T-cell (primary cell): Measurements from ENCODE around the gene DMKN. TPM values are rescaled to one million over a fixed set of nuclear protein-coding genes. Genes with fewer than 3 reads are reported as not detected.

Experiments used
- ATAC-seq, 4 experiments: fragments of 200-7000 bp in 3 of 4; fragments of 150-1000 bp in 1 of 4; cut with Tn5 transposase; replicated peaks in 1 of 4; 1 replicate in 3 of 4; 2 replicates in 1 of 4; pipeline ENCODE4 v1.10.0; 2021; ENCODE audit warnings: moderate library complexity in 3 of 4, mild to moderate bottlenecking in 2 of 4, moderate number of reproducible peaks in 1 of 4
- CTCF ChIA-PET, 2 donors: fragments of 300-600 bp; sonication (Branson Sonifier 250); formaldehyde crosslinking; loops; one replicate each; lab custom pipeline; 2022; ENCODE audit warnings: antibody characterized with exemption in 2 of 2; lab: Charles Lee
- POLR2A ChIA-PET, 2 donors: fragments of 300-600 bp; sonication (Branson Sonifier 250); formaldehyde crosslinking; loops; one replicate each; lab custom pipeline; 2022; ENCODE audit warnings: antibody characterized with exemption in 2 of 2; lab: Charles Lee
- DNase-seq, 35 experiments: peaks; one replicate each; pipeline versions ENCODE4 v3.0.0 to v3.0.0-alpha.2; 2013 to 2023
- H3K27ac ChIP-seq: one replicate; pipeline ENCODE4 v1.5.1; 2013; ENCODE audit warnings: low read length
- H3K27me3 ChIP-seq, 2 experiments: replicated peaks in 1 of 2; 1 replicate in 1 of 2; 2 replicates in 1 of 2; pipeline versions ENCODE4 v1.6.1 to v1.7.0; 2013; ENCODE audit warnings: low read length in 1 of 2, mixed read lengths in 1 of 2; ENCODE audit not compliant: control insufficient read depth in 2 of 2, insufficient read depth in 2 of 2; ENCODE audit errors: extremely low read depth in 1 of 2
- H3K36me3 ChIP-seq, 2 donors: 1 replicate in 1 of 2; 2 replicates in 1 of 2; pipeline versions ENCODE4 v1.6.1 to v1.7.0; 2013; ENCODE audit warnings: low read length in 1 of 2; ENCODE audit not compliant: control insufficient read depth in 2 of 2, insufficient read depth in 1 of 2; ENCODE audit errors: extremely low read depth in 1 of 2
- H3K4me1 ChIP-seq, 2 experiments: 1 replicate in 1 of 2; 2 replicates in 1 of 2; pipeline versions ENCODE4 v1.6.1 to v1.7.0; 2013; ENCODE audit warnings: low read length in 2 of 2, mixed read lengths in 1 of 2; ENCODE audit not compliant: insufficient read depth in 2 of 2, control insufficient read depth in 1 of 2; ENCODE audit errors: extremely low read depth in 1 of 2
- H3K4me3 ChIP-seq, 2 donors: 1 replicate in 1 of 2; 2 replicates in 1 of 2; pipeline versions ENCODE4 v1.5.1 to v1.7.0; 2013; ENCODE audit warnings: mild to moderate bottlenecking in 2 of 2, low read length in 1 of 2, moderate library complexity in 1 of 2; ENCODE audit not compliant: control insufficient read depth in 1 of 2; ENCODE audit errors: extremely low read depth in 1 of 2
- H3K9me3 ChIP-seq: 2 replicates; pipeline ENCODE4 v1.7.0; 2013
- H3K27ac Mint-ChIP-seq, 2 donors: one replicate each; pipeline ENCODE4 v1.8.0; 2020 to 2021; ENCODE audit warnings: mild to moderate bottlenecking in 2 of 2, mixed read lengths in 2 of 2
- H3K27me3 Mint-ChIP-seq, 2 donors: one replicate each; pipeline ENCODE4 v1.8.0; 2021 to 2022; ENCODE audit warnings: mixed read lengths in 2 of 2
- H3K36me3 Mint-ChIP-seq: one replicate; pipeline ENCODE4 v1.8.0; 2021; ENCODE audit warnings: mixed read lengths
- H3K4me1 Mint-ChIP-seq, 3 donors: one replicate each; pipeline ENCODE4 v1.8.0; 2020 to 2022; ENCODE audit warnings: mixed read lengths in 3 of 3, mild to moderate bottlenecking in 1 of 3
- H3K4me3 Mint-ChIP-seq, 3 donors: one replicate each; pipeline ENCODE4 v1.8.0; 2020 to 2022; ENCODE audit warnings: mild to moderate bottlenecking in 3 of 3, mixed read lengths in 3 of 3, moderate library complexity in 3 of 3
- H3K9me3 Mint-ChIP-seq, 3 donors: one replicate each; pipeline ENCODE4 v1.8.0; 2020 to 2022; ENCODE audit warnings: mixed read lengths in 3 of 3
- WGBS: methylation state at CpG from one replicate; pipeline ENCODE4 v1.1.5; 2013; ENCODE audit warnings: missing lambda C conversion rate; ENCODE audit not compliant: insufficient coverage; 5-methylcytosine and 5-hydroxymethylcytosine counted together
- total RNA-seq, 35 experiments: library from RNA in 6 of 35; stranded (reverse) in 6 of 35; fragments of 120-200 nt in 1 of 35; gene quantifications; one replicate each; pipeline versions ENCODE4 v1.2.1 to v1.2.4 and lab custom pipeline; 2013 to 2026

The DMKN gene
- total RNA-seq, 5 donors from 2014 or later (not counting 1 experiment from before 2014, with no cell fraction given), result 1.8 to 2.3 (median 2.1) TPM; not detected in 1

GRCh38 chr19:35556025-35556590, 42.7 kb upstream of the DMKN start:
- Mint-ChIP-seq H3K4me3 (peak overlapping the region in 1 of 3 donors; percentile 18), H3K27ac (no peak overlapping the region), H3K27me3 (peaks cover 23 to 28% of the 10 kb centered on the region in 2 donors), H3K36me3 (no peaks in the 10 kb centered on the region), H3K4me1 (peaks cover 5 to 13% (median 12%) of the 10 kb centered on the region in 3 donors), H3K9me3 (no peaks in the 10 kb centered on the region)
- no peak overlapping the region for H3K4me3 ChIP-seq
- CTCF ChIA-PET, result interaction anchor here in 1 of 2 donors (1.2 kb wide), 1 partner anchor 39 kb away, joined by 4 read pairs; no protein-coding TSS in a partner anchor
- POLR2A ChIA-PET, result interaction anchor here in 1 of 2 donors (0.5 kb wide), 1 partner anchor 11 kb away, joined by 5 read pairs; no protein-coding TSS in a partner anchor
- no peaks in the 10 kb centered on the region for H3K36me3 ChIP-seq
- H3K9me3 ChIP-seq, result no peaks in the 10 kb centered on the region
- no peak overlapping the region for H3K27ac ChIP-seq
- DNase-seq (no peak), ATAC-seq (no peak)
- peaks cover 0 to 35% of the 10 kb centered on the region in 2 experiments for H3K27me3 ChIP-seq
- peaks cover 0 to 17% of the 10 kb centered on the region in 2 experiments for H3K4me1 ChIP-seq
- WGBS, result 73% methylated on average over 5 of the region's 9 CpGs

DNA sequence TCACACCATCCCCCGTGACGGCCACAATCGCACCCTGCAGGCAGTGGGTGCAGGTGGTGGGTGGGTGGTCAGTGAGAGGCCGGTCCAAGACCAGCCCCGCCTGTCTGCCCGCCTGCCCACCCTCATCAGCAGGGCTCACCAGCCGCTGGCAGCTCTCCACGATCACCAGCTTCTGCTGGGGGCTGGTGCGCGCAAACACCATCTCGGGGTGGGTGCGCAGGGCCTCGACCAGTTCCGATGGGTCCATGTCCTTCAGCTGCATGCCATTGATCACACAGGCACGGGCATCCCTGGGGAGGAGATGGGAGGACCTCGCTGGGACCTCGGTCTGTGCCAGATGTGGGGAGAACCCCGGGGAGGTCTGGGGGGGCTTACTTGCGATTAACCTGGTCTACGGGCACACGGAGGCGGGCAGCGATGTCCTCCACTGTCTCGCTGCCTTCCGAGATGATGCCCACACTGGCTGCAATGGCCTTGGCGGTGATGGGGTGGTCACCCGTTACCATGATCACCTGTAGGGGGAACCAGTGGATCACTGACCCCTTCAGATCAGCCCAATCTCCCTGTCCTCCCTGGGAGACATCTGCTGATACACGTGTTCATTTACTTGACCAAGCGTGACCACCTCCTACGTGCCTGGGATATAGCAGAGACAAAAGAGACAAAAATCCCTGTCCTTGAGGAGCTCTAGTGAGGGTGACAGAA, 42.0 kb upstream of the DMKN start:
- Mint-ChIP-seq H3K9me3 (no peaks in the 10 kb centered on the region), H3K4me1 (peaks cover 5 to 13% (median 12%) of the 10 kb centered on the region in 3 donors), H3K27me3 (peaks cover 17 to 21% of the 10 kb centered on the region in 2 donors), H3K27ac (no peak overlapping the region), H3K36me3 (peaks cover 3% of the 10 kb centered on the region), H3K4me3 (no peak overlapping the region)
- ChIA-PET POLR2A (interaction anchor here in 1 of 2 donors (0.5 kb wide), 1 partner anchor 11 kb away, joined by 5 read pairs; no protein-coding TSS in a partner anchor), CTCF (no interaction called here)
- 79% methylated on average over 28 of the region's 30 CpGs for WGBS
- Histone ChIP-seq H3K36me3 (no peaks in the 10 kb centered on the region), H3K27ac (no peak overlapping the region), H3K4me3 (no peak overlapping the region), H3K4me1 (peaks cover 0 to 17% of the 10 kb centered on the region in 2 experiments), H3K27me3 (peaks cover 0 to 29% of the 10 kb centered on the region in 2 experiments), H3K9me3 (no peaks in the 10 kb centered on the region)
- ATAC-seq, result no peak
- DNase-seq, result no peak

- Mint-ChIP-seq H3K27me3 (peaks cover 4 to 9% of the 10 kb centered on the region in 2 donors), H3K4me1 (peaks cover 10 to 13% (median 13%) of the 10 kb centered on the region in 3 donors), H3K9me3 (no peaks in the 10 kb centered on the region), H3K27ac (no peak overlapping the region), H3K4me3 (no peak overlapping the region), H3K36me3 (peaks cover 6% of the 10 kb centered on the region)
- Histone ChIP-seq H3K36me3 (peaks cover 0 to 4% of the 10 kb centered on the region in 2 donors), H3K9me3 (no peaks in the 10 kb centered on the region), H3K4me3 (no peak overlapping the region), H3K27me3 (peaks cover 0 to 16% of the 10 kb centered on the region in 2 experiments), H3K4me1 (peaks cover 0 to 20% of the 10 kb centered on the region in 2 experiments), H3K27ac (no peak overlapping the region)
- DNase-seq (no peak), ATAC-seq (no peak)
- ChIA-PET POLR2A (no interaction called here), CTCF (no interaction called here)
- WGBS, result 61% methylated on average over 4 of the region's 5 CpGs
These were observed 40.6 kb upstream of the DMKN start for GRCh38 chr19:35554076-35554475.

DNA sequence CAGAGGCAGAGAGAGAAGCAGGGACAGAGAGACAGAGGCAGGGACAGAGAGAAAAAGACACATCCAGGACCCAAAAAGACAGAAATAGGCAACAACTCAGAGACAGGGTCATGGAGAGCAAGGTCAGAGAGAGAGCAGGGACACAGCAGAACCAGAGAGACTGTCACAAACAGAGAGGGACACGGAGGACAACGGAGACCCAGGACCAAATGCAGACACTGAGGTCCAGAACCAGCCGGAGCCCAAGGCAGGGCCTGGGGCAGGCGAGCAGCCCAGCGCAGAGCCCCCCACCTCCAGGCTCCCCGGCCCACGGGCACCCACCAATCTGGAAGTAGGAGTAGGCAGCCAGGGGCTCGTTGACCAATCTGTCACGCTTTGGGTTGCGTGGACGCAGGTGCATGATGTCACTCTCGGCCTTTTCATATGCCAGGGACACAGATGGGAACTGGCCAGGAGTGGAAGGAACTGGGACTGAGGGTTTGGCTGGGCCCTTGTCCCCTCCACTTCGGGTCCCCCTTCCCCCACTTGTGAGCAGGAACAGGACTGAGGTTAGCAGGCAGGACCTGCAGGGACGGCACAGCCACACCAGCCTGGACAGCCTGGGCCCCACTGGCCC, 40.0 kb upstream of the DMKN start:
- no peak overlapping the region for H3K4me3 ChIP-seq
- peaks cover 4% of the 10 kb centered on the region in 2 donors for H3K27me3 Mint-ChIP-seq
- ATAC-seq (no peak), DNase-seq (no peak)
- H3K27ac Mint-ChIP-seq, result no peak overlapping the region
- H3K9me3 ChIP-seq, result no peaks in the 10 kb centered on the region
- H3K4me3 Mint-ChIP-seq, result no peak overlapping the region
- H3K27me3 ChIP-seq, result peaks cover 0 to 10% of the 10 kb centered on the region in 2 experiments
- peaks cover 0 to 4% of the 10 kb centered on the region in 2 donors for H3K36me3 ChIP-seq
- H3K27ac ChIP-seq, result no peak overlapping the region
- WGBS, result 72% methylated on average over 11 of the region's 14 CpGs
- ChIA-PET CTCF (no interaction called here), POLR2A (no interaction called here)
- H3K4me1 Mint-ChIP-seq, result peaks cover 13 to 16% (median 15%) of the 10 kb centered on the region in 3 donors
- H3K9me3 Mint-ChIP-seq, result no peaks in the 10 kb centered on the region
- H3K4me1 ChIP-seq, result peaks cover 0 to 18% of the 10 kb centered on the region in 2 experiments
- peaks cover 7% of the 10 kb centered on the region for H3K36me3 Mint-ChIP-seq

DNA sequence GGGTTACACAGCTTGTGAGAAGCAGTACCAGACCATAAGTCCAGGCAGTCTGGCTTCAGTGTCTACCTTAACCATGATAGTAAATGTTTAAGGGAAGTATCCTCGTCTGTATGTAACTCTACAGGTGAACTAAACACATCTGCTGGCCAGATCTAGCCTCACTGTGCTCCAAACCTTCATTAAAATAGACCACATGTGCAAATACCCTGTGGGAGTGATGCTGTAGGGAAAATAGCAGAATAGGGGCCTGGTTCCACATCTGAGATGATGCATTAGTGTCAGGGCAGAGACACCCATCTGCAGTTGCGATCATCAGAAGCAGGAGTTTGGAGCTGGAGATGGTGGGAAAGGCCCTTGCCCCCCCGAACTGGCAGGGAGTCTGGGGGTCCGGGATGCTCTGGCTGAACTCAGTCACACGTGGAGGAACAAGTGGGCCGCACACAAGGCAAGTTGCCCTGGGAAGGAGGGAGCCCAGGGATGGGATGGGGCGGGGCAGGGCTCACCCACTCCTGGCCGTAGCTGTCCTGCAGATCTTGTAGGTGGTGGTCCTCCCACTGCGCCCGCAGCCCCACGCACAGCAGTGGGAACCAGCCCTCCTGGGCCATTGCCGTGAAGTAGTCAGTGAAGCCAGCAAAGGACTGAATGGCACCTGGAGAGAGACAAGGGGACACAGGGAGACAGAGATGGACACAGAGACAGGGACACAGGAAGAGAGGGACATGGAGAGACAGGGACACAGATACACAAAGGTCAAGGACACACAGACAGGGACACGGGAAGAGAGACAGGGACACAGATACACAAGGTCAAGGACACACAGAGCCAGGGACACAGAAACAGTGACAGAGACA, 39.3 kb upstream of the DMKN start:
- CTCF ChIA-PET, result no interaction called here
- WGBS, result 84% methylated on average over 7 of the region's 13 CpGs

More for the DNA sequence above, 39.3 kb upstream of the DMKN start:
- Mint-ChIP-seq H3K9me3 (no peaks in the 10 kb centered on the region), H3K4me3 (no peak overlapping the region), H3K27me3 (peaks cover 4% of the 10 kb centered on the region in 2 donors), H3K27ac (no peak overlapping the region), H3K4me1 (peaks cover 14 to 18% (median 17%) of the 10 kb centered on the region in 3 donors), H3K36me3 (peaks cover 7% of the 10 kb centered on the region)
- Histone ChIP-seq H3K4me3 (no peak overlapping the region), H3K9me3 (no peaks in the 10 kb centered on the region), H3K27me3 (peaks cover 0 to 2% of the 10 kb centered on the region in 2 experiments), H3K36me3 (peaks cover 0 to 7% of the 10 kb centered on the region in 2 donors), H3K27ac (no peak overlapping the region), H3K4me1 (peaks cover 0 to 10% of the 10 kb centered on the region in 2 experiments)
- DNase-seq, result no peak
- no peak for ATAC-seq
- POLR2A ChIA-PET, result no interaction called here
